Liver (tissue), 9 donors: ENCODE measurements around the gene APOBEC3C. TPM values are rescaled to one million over a fixed set of nuclear protein-coding genes. Genes with fewer than 3 reads are reported as not detected.

Experiments used
- DNase-seq: peaks from one replicate; pipeline ENCODE4 v3.0.0-alpha.2; 2017; ENCODE audit warnings: low spot score
- H3K27ac ChIP-seq, 2 donors: one replicate each; pipeline ENCODE4 v1.7.0; 2013; ENCODE audit warnings: inconsistent platforms in 2 of 2, low read length in 2 of 2, control low read depth in 1 of 2, low read depth in 1 of 2, mild to moderate bottlenecking in 1 of 2
- H3K27me3 ChIP-seq, 4 donors: one replicate each; pipeline versions ENCODE4 v1.6.1 to v1.7.0; 2013; ENCODE audit warnings: low read length in 3 of 4, inconsistent platforms in 1 of 4, mild to moderate bottlenecking in 1 of 4, moderate library complexity in 1 of 4; ENCODE audit not compliant: control insufficient read depth in 4 of 4, insufficient read depth in 4 of 4
- H3K36me3 ChIP-seq, 4 donors: one replicate each; pipeline versions ENCODE4 v1.6.1 to v1.7.0; 2013; ENCODE audit warnings: low read length in 3 of 4, mild to moderate bottlenecking in 3 of 4, low read depth in 1 of 4, moderate library complexity in 1 of 4; ENCODE audit not compliant: control insufficient read depth in 4 of 4, insufficient read depth in 3 of 4
- H3K4me1 ChIP-seq, 4 donors: one replicate each; pipeline versions ENCODE4 v1.6.1 to v1.7.0; 2013; ENCODE audit warnings: low read length in 3 of 4, mild to moderate bottlenecking in 3 of 4, moderate library complexity in 1 of 4; ENCODE audit not compliant: control insufficient read depth in 4 of 4, insufficient read depth in 4 of 4
- H3K4me3 ChIP-seq, 3 donors: one replicate each; pipeline versions ENCODE4 v1.6.1 to v1.7.0; 2013; ENCODE audit warnings: low read length in 3 of 3, control low read depth in 1 of 3, low read depth in 1 of 3, mild to moderate bottlenecking in 1 of 3
- H3K9ac ChIP-seq, 2 donors: one replicate each; pipeline ENCODE4 v1.7.0; 2013; ENCODE audit warnings: low read length in 2 of 2, mild to moderate bottlenecking in 2 of 2, moderate library complexity in 2 of 2, control low read depth in 1 of 2, low read depth in 1 of 2
- H3K9me3 ChIP-seq, 4 donors: one replicate each; pipeline versions ENCODE4 v1.6.1 to v1.7.0; 2013; ENCODE audit warnings: low read length in 3 of 4; ENCODE audit not compliant: control insufficient read depth in 4 of 4
- ATF3 ChIP-seq: IDR thresholded peaks from 2 replicates; pipeline ENCODE4 v1.6.1; 2016; ENCODE audit warnings: antibody characterized with exemption
- CTCF ChIP-seq: fragments of 150-350 bp; IDR thresholded peaks from 2 replicates; pipeline ENCODE4 v1.5.1; 2017; ENCODE audit warnings: improper control_type of control experiment, low read depth, low read length; ENCODE audit not compliant: missing input control
- EGR1 ChIP-seq, 2 donors: IDR thresholded peaks; 2 replicates each; pipeline ENCODE4 v1.6.1; 2016 to 2018; ENCODE audit warnings: antibody characterized with exemption in 2 of 2, low read depth in 2 of 2
- FOXA1 ChIP-seq: IDR thresholded peaks from 2 replicates; pipeline ENCODE4 v1.6.1; 2016; ENCODE audit warnings: antibody characterized with exemption
- HNF4A ChIP-seq, 2 donors: conservative IDR thresholded peaks; 2 replicates each; pipeline ENCODE4 v1.6.1; 2016; ENCODE audit warnings: antibody characterized with exemption in 2 of 2, mild to moderate bottlenecking in 2 of 2
- HNF4G ChIP-seq: IDR thresholded peaks from 2 replicates; pipeline ENCODE4 v1.6.1; 2016; ENCODE audit warnings: antibody characterized with exemption
- MAX ChIP-seq: IDR thresholded peaks from 2 replicates; pipeline ENCODE4 v1.6.1; 2016; ENCODE audit warnings: antibody characterized with exemption
- NR2F2 ChIP-seq: IDR thresholded peaks from 2 replicates; pipeline ENCODE4 v1.6.1; 2016; ENCODE audit warnings: antibody characterized with exemption
- RAD21 ChIP-seq, 2 donors: IDR thresholded peaks; 2 replicates each; pipeline ENCODE4 v1.6.1; 2016; ENCODE audit warnings: antibody characterized with exemption in 2 of 2, mild to moderate bottlenecking in 2 of 2
- REST ChIP-seq: IDR thresholded peaks from 2 replicates; pipeline ENCODE4 v1.6.1; 2016; ENCODE audit warnings: antibody characterized with exemption, mild to moderate bottlenecking
- RXRA ChIP-seq, 2 donors: IDR thresholded peaks; 2 replicates each; pipeline ENCODE4 v1.6.1; 2017 to 2018; ENCODE audit warnings: antibody characterized with exemption in 2 of 2, mild to moderate bottlenecking in 1 of 2
- SP1 ChIP-seq: IDR thresholded peaks from 2 replicates; pipeline ENCODE4 v1.6.1; 2018; ENCODE audit warnings: antibody characterized with exemption, mild to moderate bottlenecking
- TAF1 ChIP-seq: conservative IDR thresholded peaks from 2 replicates; pipeline ENCODE4 v1.6.1; 2016; ENCODE audit warnings: antibody characterized with exemption, mild to moderate bottlenecking
- YY1 ChIP-seq: IDR thresholded peaks from 2 replicates; pipeline ENCODE4 v1.6.1; 2016; ENCODE audit warnings: antibody characterized with exemption, mild to moderate bottlenecking
- ZBTB33 ChIP-seq: IDR thresholded peaks from 2 replicates; pipeline ENCODE4 v1.6.1; 2016; ENCODE audit warnings: antibody characterized with exemption
- WGBS: extraction: QIAGEN DNeasy Blood & Tissue Kit; methylation state at CpG from one replicate; pipeline ENCODE4 v1.1.7; 2013; 5-methylcytosine and 5-hydroxymethylcytosine counted together
- polyA plus RNA-seq, 2 donors: library from polyadenylated mRNA; stranded (reverse) in 1 of 2; unstranded in 1 of 2; fragments of 200-250 nt in 1 of 2; fragments of >200 nt in 1 of 2; fragmentation: Nextera tagmentation in 1 of 2; extraction: Ambion mirVana in 1 of 2; gene quantifications; one replicate each; pipeline versions ENCODE4 v1.2.1 to v1.2.3, GENCODE V29; 2013 to 2015
- total RNA-seq, 2 donors: library from RNA; depleted of rRNA; stranded (reverse); fragments of >200 nt; gene quantifications; one replicate each; pipeline ENCODE4 v1.2.3, GENCODE V29; 2014
- donor health status: healthy.
- donor health status: healthy.
- donor health status: healthy.
- donor health status: healthy.
- donor health status: healthy.

Gene APOBEC3C
- total and polyA plus RNA-seq, 4 donors, result 1.2 to 11.9 (median 3.7) TPM

GRCh38 chr22:38981005-38981991 lies 32.8 kb upstream of the APOBEC3C start:
- DNase-seq, result no peak
- Histone ChIP-seq H3K4me3 (peak overlapping the region in 2 of 3 donors; percentile 43 to 46), H3K27ac (no peak overlapping the region), H3K36me3 (no peaks in the 10 kb centered on the region), H3K9ac (no peak overlapping the region), H3K27me3 (no peaks in the 10 kb centered on the region), H3K4me1 (peaks cover 0 to 4% (median 0%) of the 10 kb centered on the region in 4 donors), H3K9me3 (no peaks in the 10 kb centered on the region)
- TF ChIP-seq ZBTB33 (no peak), NR2F2 (no peak), HNF4A (conservative IDR thresholded peaks at IDR 0.05) (no peak), HNF4G (no peak), EGR1 (IDR thresholded peaks at IDR 0.05; ENCODE audit: low read depth in 2 of 2) (peak; percentile 76 to 82), CTCF (peak; percentile 39), YY1 (no peak)
- WGBS, result 42% methylated on average over 27 of the region's 27 CpGs

- Histone ChIP-seq H3K4me3 (peak within 1 kb of the TSS in 2 of 3 donors; percentile 43 to 46), H3K9me3 (no peaks in the 10 kb centered on the region), H3K27ac (no peak within 1 kb of the TSS), H3K9ac (no peak within 1 kb of the TSS), H3K36me3 (no peaks in the 10 kb centered on the region), H3K4me1 (peaks cover 0 to 4% (median 0%) of the 10 kb centered on the region in 4 donors), H3K27me3 (no peaks in the 10 kb centered on the region)
- DNase-seq, result peak; percentile 76
- 19% methylated on average over 16 of the region's 16 CpGs for WGBS
- TF ChIP-seq SP1, result peak; percentile 21
- TF ChIP-seq CTCF, result no peak
- TF ChIP-seq RXRA (IDR thresholded peaks at IDR 0.05), result peak in 1 of 2 donors; percentile 38
- no peak for TF ChIP-seq NR2F2
- TF ChIP-seq MAX, result no peak
- no peak for TF ChIP-seq ATF3
- TF ChIP-seq HNF4G, result no peak
- TF ChIP-seq TAF1, result no peak
- no peak for TF ChIP-seq EGR1 (IDR thresholded peaks at IDR 0.05; ENCODE audit: low read depth in 2 of 2)
- TF ChIP-seq FOXA1, result no peak
- no peak for TF ChIP-seq RAD21 (IDR thresholded peaks at IDR 0.05)
- TF ChIP-seq YY1, result no peak
- TF ChIP-seq ZBTB33, result no peak
- peak; percentile 31 for TF ChIP-seq REST
Observed at GRCh38 chr22:38981992-38982927, 31.8 kb upstream of the APOBEC3C start, which contains the start of gene APOBEC3B. APOBEC3B (plus strand) TSS chr22:38982347; CDS start chr22:38982454, 107 bp downstream.
